IPS-NIHi7 (cell line): ENCODE data around the gene UBE2E2.
"Not testable (repeated sequence)": the region's sequence is repeated elsewhere in the genome, so short reads cannot be mapped to it uniquely, and the experiment has no call there.

Source experiments
- DNase-seq: peaks from one replicate; pipeline ENCODE4 v3.0.0; 2012; ENCODE audit warnings: mixed read lengths; ENCODE audit errors: extremely low spot score

Gene UBE2E2

GRCh38 chr3:23329471-23330105 lies 126.5 kb downstream of the UBE2E2 start:
- no peak for DNase-seq

GRCh38 chr3:23330568-23330967 lies 127.4 kb downstream of the UBE2E2 start:
- DNase-seq, result no peak

GRCh38 chr3:23331141-23331935 lies 128.2 kb downstream of the UBE2E2 start:
- DNase-seq, result no peak

- DNase-seq, result no peak
Measured at GRCh38 chr3:23333633-23334032, 130.5 kb downstream of the UBE2E2 start.

- not testable (repeated sequence) for DNase-seq
Measured at GRCh38 chr3:23336853-23337252, 133.7 kb downstream of the UBE2E2 start.

- no peak for DNase-seq
Measured at GRCh38 chr3:23341147-23341838, 138.2 kb downstream of the UBE2E2 start.

- DNase-seq, result no peak
Measured at GRCh38 chr3:23342343-23342742, 139.2 kb downstream of the UBE2E2 start.

- DNase-seq, result no peak
Measured at GRCh38 chr3:23343509-23343908, 140.4 kb downstream of the UBE2E2 start.

- no peak for DNase-seq
Measured at GRCh38 chr3:23344886-23345285, 141.8 kb downstream of the UBE2E2 start.

- not testable (repeated sequence) for DNase-seq
Measured at GRCh38 chr3:23349444-23349843, 146.3 kb downstream of the UBE2E2 start.

GRCh38 chr3:23356169-23356568 lies 153.0 kb downstream of the UBE2E2 start:
- DNase-seq, result no peak

GRCh38 chr3:23356923-23357322 lies 153.8 kb downstream of the UBE2E2 start:
- DNase-seq, result no peak

- no peak for DNase-seq
Measured at GRCh38 chr3:23359116-23359515, 156.0 kb downstream of the UBE2E2 start.

- no peak for DNase-seq
Measured at GRCh38 chr3:23365066-23365465, 161.9 kb downstream of the UBE2E2 start.

GRCh38 chr3:23368731-23369130 lies 165.6 kb downstream of the UBE2E2 start:
- DNase-seq, result no peak

- DNase-seq, result no peak
Measured at GRCh38 chr3:23372285-23372684, 169.2 kb downstream of the UBE2E2 start.

- DNase-seq, result no peak
Measured at GRCh38 chr3:23376516-23377248, 173.6 kb downstream of the UBE2E2 start.

GRCh38 chr3:23377928-23378672 lies 175.0 kb downstream of the UBE2E2 start:
- DNase-seq, result no peak

- DNase-seq, result no peak
Measured at GRCh38 chr3:23383875-23384274, 180.7 kb downstream of the UBE2E2 start.

- DNase-seq, result no peak
Measured at GRCh38 chr3:23385327-23385726, 182.2 kb downstream of the UBE2E2 start.

GRCh38 chr3:23387286-23387918 lies 184.3 kb downstream of the UBE2E2 start:
- no peak for DNase-seq
